Mesenteric fat pad (tissue), 1 donor: ENCODE data around the gene EML4. TPM values are rescaled to one million over a fixed set of nuclear protein-coding genes. Genes with fewer than 3 reads are reported as not detected.
A peak's percentile ranks its signal among the peaks of the same experiment; 100 is the strongest.
"Not testable (repeated sequence)": the region's sequence is repeated elsewhere in the genome, so short reads cannot be mapped to it uniquely, and the experiment has no call there.

Experiments used
- DNase-seq: peaks from one replicate; pipeline ENCODE4 v3.0.0-alpha.2; 2020; ENCODE audit warnings: low spot score
- total RNA-seq: library from RNA; stranded (reverse); fragmentation: NEBNext Ultra II Directional; extraction: Animal tissue kit (Norgen Biotek cat#: 25700); gene quantifications from one replicate; pipeline ENCODE4 v1.2.1, GENCODE V29; 2021
- donor health status: DM: yes; HTN: yes; CAD: no.

Gene EML4
- total RNA-seq, 1 donor from 2014 or later: 46.2 TPM

DNA sequence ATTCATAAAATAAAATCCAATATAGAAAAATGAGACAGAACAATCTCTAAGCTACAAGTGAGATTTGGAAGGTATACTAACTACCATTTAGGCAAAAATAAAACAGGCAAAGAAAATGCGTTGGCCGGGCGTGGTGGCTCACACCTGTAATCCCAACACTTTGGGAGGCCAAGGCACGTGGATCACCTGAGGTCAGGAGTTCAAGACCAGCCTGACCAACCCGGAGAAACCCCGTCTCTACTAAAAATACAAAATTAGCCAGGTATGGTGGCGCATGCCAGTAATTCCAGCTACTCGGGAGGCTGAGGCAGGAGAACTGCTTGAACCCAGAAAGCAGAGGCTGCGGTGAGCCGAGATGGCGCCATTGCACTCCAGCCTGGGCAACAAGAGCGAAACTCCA lies 178.4 kb downstream of the EML4 start:
- not testable (repeated sequence) for DNase-seq

- no peak for DNase-seq
Observed at GRCh38 chr2:42348113-42348805, 179.1 kb downstream of the EML4 start.

GRCh38 chr2:42350434-42351063 lies 181.4 kb downstream of the EML4 start:
- no peak for DNase-seq

- DNase-seq: no peak
Observed at GRCh38 chr2:42351864-42352263, 182.7 kb downstream of the EML4 start.

- no peak for DNase-seq
Observed at GRCh38 chr2:42353792-42354429, 184.8 kb downstream of the EML4 start.

- DNase-seq: no peak
Observed at GRCh38 chr2:42359304-42359964, 190.3 kb downstream of the EML4 start.

DNA sequence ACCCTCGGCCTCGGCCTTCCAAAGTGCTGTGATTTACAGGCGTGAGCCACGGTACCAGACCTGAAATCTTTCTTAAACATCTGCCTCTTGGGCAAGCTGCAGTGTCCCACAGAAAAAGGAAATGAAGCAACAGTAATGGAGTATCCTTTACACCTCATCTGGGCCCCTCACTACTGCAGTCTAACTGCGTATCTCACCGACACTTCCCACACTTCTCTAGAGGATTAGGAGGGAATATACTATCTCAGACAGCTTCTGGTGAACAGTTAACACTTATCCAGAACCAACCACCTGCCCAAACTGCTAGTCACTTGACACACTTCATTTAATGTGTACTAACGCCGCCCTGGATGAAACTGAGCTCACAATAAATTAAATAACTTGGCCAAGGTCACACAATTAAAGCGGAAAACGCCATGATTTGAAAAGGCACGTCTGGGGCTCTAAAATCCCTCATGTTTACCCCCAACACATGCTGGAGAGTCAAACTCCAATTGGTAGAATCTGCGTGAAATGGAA lies 190.9 kb downstream of the EML4 start:
- DNase-seq: no peak

DNA sequence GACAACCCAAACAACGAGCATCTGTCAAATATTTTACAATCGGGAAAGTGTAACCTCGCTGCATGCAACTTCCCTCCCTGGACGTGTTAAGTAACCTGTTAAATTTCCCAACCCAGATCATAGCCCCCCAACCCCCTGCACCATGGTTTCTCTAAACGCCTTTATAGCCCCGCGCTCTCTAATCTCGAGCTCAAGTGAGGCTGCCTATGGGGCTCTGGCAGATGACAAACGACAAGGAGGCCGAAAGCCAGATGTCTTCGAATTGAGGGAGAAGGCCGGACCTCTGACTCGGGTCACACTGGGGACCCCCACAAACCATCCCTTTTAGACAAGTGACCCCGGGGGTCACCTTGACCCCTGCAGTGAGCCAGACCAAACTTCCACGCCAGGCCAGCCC lies 191.3 kb downstream of the EML4 start:
- DNase-seq: no peak

- peak; percentile 98 for DNase-seq
Observed at GRCh38 chr2:42360890-42361727, 192.0 kb downstream of the EML4 start, which contains the start of gene COX7A2L. Gene COX7A2L (minus strand): TSS chr2:42361217. CDS start chr2:42361161, 56 bp downstream.

- DNase-seq: no peak
Observed at GRCh38 chr2:42361728-42362283, 192.7 kb downstream of the EML4 start.

GRCh38 chr2:42363413-42363812 lies 194.3 kb downstream of the EML4 start:
- DNase-seq: no peak

- DNase-seq: no peak
Observed at GRCh38 chr2:42364658-42365057, 195.5 kb downstream of the EML4 start.

DNA sequence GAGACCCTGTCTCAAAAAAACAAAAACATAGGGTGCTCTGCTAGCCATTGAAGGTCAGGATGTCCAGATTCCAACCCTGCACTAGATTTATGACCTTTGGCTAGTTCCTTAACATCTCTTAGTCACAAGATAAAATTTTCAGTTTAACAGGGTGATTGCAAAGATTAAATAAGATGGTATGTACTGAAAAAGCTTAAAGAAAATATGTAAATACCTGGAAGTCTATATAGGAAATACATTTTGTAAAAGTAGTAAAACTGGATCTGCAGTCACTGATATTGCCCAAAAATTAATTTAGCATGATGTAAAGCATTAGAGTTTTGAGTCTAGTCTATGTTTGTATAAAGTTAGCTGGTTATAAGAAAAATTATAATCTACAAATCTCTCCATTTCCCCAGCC lies 197.3 kb downstream of the EML4 start:
- DNase-seq: no peak

- no peak for DNase-seq
Observed at GRCh38 chr2:42367835-42368234, 198.7 kb downstream of the EML4 start.

- no peak for DNase-seq
Observed at GRCh38 chr2:42368817-42369531, 199.8 kb downstream of the EML4 start.

DNA sequence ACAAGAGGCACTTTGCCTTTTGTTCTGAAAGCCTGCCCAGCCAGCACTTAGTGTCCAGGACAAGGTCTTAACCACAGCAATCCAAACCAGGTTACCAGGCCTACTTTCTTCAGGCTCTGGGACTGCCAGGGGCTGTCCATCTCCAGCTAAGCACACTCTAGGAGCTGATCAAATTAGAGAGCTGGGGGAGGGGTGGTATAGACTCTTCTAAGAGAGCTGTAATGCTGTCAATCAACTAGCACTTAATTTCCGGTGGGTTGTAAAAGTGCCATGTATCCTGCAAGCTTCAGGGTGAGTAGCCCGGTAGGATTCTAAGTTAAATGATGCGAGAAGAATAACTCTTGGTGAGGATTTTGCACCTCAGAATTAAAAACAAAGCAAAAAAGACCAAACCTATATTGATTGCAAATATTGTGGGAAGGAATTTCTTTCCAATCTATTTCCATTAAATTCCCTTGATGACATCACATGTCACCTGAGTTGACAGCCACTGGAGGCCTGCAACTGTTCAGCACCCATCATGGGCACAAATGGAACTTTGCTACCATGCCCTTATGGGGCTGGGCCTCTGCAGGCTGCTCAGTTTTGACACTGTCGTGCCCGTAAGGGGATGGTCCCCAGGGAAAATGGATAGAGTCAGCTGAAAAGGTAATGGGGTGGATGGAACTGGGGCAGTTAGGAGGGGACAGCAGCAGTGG lies 200.5 kb downstream of the EML4 start:
- no peak for DNase-seq

GRCh38 chr2:42371611-42372473 lies 202.7 kb downstream of the EML4 start:
- DNase-seq: no peak
